Measurements from ENCODE around the gene STPG3.

- TF ChIP-seq USF2 (IDR thresholded peaks at IDR 0.05) (no peak), RAD21 (conservative IDR thresholded peaks at IDR 0.05 in 1 of 2, IDR thresholded peaks at IDR 0.05 in 1 of 2) (no peak)
These were observed 35.7 kb upstream of the STPG3 start for GRCh38 chr9:137215196-137215986.
